HepG2 (cell line): ENCODE results near the gene CAMK1G. TPM values are rescaled to one million over a fixed set of nuclear protein-coding genes. Genes with fewer than 3 reads are reported as not detected.

Experiments used
- ATAC-seq: fragments of 200-7000 bp; cut with Tn5 transposase; 3 replicates; pipeline ENCODE4 v1.9.1; 2020; ENCODE audit warnings: mild to moderate bottlenecking, moderate library complexity
- BruUV-seq: library from RNA; stranded (reverse); fragments of 400-500 nt; replicated peaks from 2 replicates; lab custom pipeline; 2021; lab: Mats Ljungman, UMichigan
- CTCF ChIA-PET: fragments of 300-600 bp; formaldehyde crosslinking; extraction: SDS; loops from one replicate; lab custom pipeline; 2021; ENCODE audit warnings: low total read pairs, inconsistent platforms, low intra/inter-chr PET ratio; lab: Yijun Ruan, JAX
- POLR2A ChIA-PET: fragments of 350-600 bp; sonication (Branson Sonifier 250); formaldehyde crosslinking; loops from one replicate; lab custom pipeline; 2020; ENCODE audit warnings: antibody characterized with exemption, inconsistent platforms; lab: Yijun Ruan, JAX
- DNase-seq: peaks from one replicate; pipeline ENCODE4 v3.0.0-alpha.2; 2015; ENCODE audit warnings: low spot score
- FAIRE-seq: peaks from 3 replicates; lab custom pipeline; 2011; peaks lifted over from hg19 to GRCh38; lab: Jason Lieb, UNC
- H2AFZ ChIP-seq: one replicate; pipeline ENCODE4 v1.6.1; 2011; ENCODE audit warnings: low read length, inconsistent platforms
- H3K27ac ChIP-seq: fragments of 300-600 bp; 3 replicates; pipeline ENCODE4 v1.8.0; 2011; ENCODE audit warnings: mixed run types, mild to moderate bottlenecking, mixed read lengths, low read length, inconsistent platforms; ENCODE audit not compliant: insufficient read depth; ENCODE audit errors: extremely low read length
- H3K27me3 ChIP-seq, 2 experiments: fragments of 200-600 bp in 1 of 2; 2 replicates in 1 of 2; 3 replicates in 1 of 2; pipeline versions ENCODE4 v1.6.0 to v1.8.0; 2011; ENCODE audit warnings: low read length in 2 of 2, mild to moderate bottlenecking in 2 of 2, moderate library complexity in 2 of 2, inconsistent platforms in 1 of 2; ENCODE audit not compliant: insufficient read depth in 2 of 2, control insufficient read depth in 1 of 2
- H3K36me3 ChIP-seq, 2 experiments: fragments of 200-600 bp in 1 of 2; replicated peaks in 1 of 2; 2 replicates in 1 of 2; 3 replicates in 1 of 2; pipeline versions ENCODE4 v1.5.1 to v1.8.0; 2011; ENCODE audit warnings: low read length in 2 of 2, inconsistent platforms in 1 of 2; ENCODE audit not compliant: insufficient read depth in 2 of 2, control insufficient read depth in 1 of 2
- H3K4me1 ChIP-seq: 2 replicates; pipeline ENCODE4 v1.5.1; 2012; ENCODE audit warnings: low read length, inconsistent platforms; ENCODE audit not compliant: insufficient read depth
- H3K4me2 ChIP-seq: 2 replicates; pipeline ENCODE4 v1.6.0; 2011; ENCODE audit warnings: low read depth, low read length, inconsistent platforms
- H3K4me3 ChIP-seq, 3 experiments: fragments of 200-600 bp in 1 of 3; sonication (generic), shearing (Covaris generic) in 1 of 3; replicated peaks in 1 of 3; 2 replicates each; pipeline ENCODE4 v1.5.1; 2011 to 2016; ENCODE audit warnings: low read length in 3 of 3, inconsistent platforms in 2 of 3, low read depth in 2 of 3, mild to moderate bottlenecking in 2 of 3, control low read depth in 1 of 3, mixed read lengths in 1 of 3; ENCODE audit not compliant: insufficient read depth in 1 of 3
- H3K79me2 ChIP-seq: one replicate; pipeline ENCODE4 v1.6.1; 2011; ENCODE audit warnings: low read length, inconsistent platforms; ENCODE audit not compliant: insufficient read depth
- H3K9ac ChIP-seq: 2 replicates; pipeline ENCODE4 v1.6.0; 2011; ENCODE audit warnings: mild to moderate bottlenecking, low read depth, low read length, inconsistent platforms; ENCODE audit not compliant: insufficient read depth
- H3K9me3 ChIP-seq: 2 replicates; pipeline ENCODE4 v1.5.1; 2012; ENCODE audit warnings: mild to moderate bottlenecking, low read length
- H4K20me1 ChIP-seq: 2 replicates; pipeline ENCODE4 v1.6.0; 2011; ENCODE audit warnings: inconsistent platforms, mild to moderate bottlenecking, low read length, moderate library complexity; ENCODE audit not compliant: insufficient read depth
- SMC3 ChIP-seq: IDR thresholded peaks from 2 replicates; pipeline ENCODE4 v1.6.1; 2011; ENCODE audit warnings: low read length, improper control_type of control experiment
- STAG1 ChIP-seq: sonication (generic); formaldehyde crosslinking; IDR thresholded peaks from 2 replicates; pipeline ENCODE4 v1.4.0; 2020; ENCODE audit warnings: missing genetic modification reagents
- THYN1 ChIP-seq: sonication (generic); formaldehyde crosslinking; IDR thresholded peaks from 2 replicates; pipeline ENCODE4 v1.8.1; 2023; ENCODE audit warnings: low read depth, mild to moderate bottlenecking, moderate library complexity, missing genetic modification reagents, borderline replicate concordance
- ZNF761 ChIP-seq: sonication (generic); formaldehyde crosslinking; conservative IDR thresholded peaks from 2 replicates; pipeline ENCODE4 v1.4.0; 2020; ENCODE audit warnings: mild to moderate bottlenecking, missing genetic modification reagents
- WGBS: methylation state at CpG from one replicate; pipeline ENCODE4 v1.1.6; 2017; ENCODE audit warnings: low lambda C conversion rate; 5-methylcytosine and 5-hydroxymethylcytosine counted together
- in situ Hi-C: cut with HindIII; loops from 2 replicates; pipeline ENCODE4 v1.10.0; 2017; ENCODE audit warnings: low pct_unique_long_range_greater_than_20kb; ENCODE audit not compliant: extremely low pct_ligation_motif_present
- intact Hi-C: fragments of 100-400 bp; cut with micrococcal nuclease; formaldehyde crosslinking; loops from one replicate; pipeline ENCODE4 v1.10.0; 2022; ENCODE audit not compliant: unreplicated experiment
- polyA plus RNA-seq, 8 experiments: library from polyadenylated mRNA; depleted of rRNA in 3 of 8; stranded (reverse) in 7 of 8; unstranded in 1 of 8; fragments of >200 nt; fragmentation: Illumina TruSeq in 4 of 8; extraction: Trizol in 4 of 8; gene quantifications; 2 replicates each; pipeline versions ENCODE4 v1.2.1 to v1.2.3, GENCODE V29; 2011 to 2016; ENCODE audit warnings: low read depth in 4 of 8, missing spikeins in 1 of 8, mixed read lengths in 1 of 8; ENCODE audit not compliant: insufficient read depth in 1 of 8
- total RNA-seq, 5 experiments: library from RNA; depleted of rRNA; stranded (reverse); fragments of >200 nt; fragmentation: Illumina TruSeq; extraction: Trizol; gene quantifications; 2 replicates each; pipeline ENCODE4 v1.2.3, GENCODE V29; 2016; ENCODE audit warnings: low read depth in 1 of 5
- TF ChIP-seq, protein P1 (sequence below): sonication (generic); formaldehyde crosslinking; IDR thresholded peaks from 2 replicates; pipeline ENCODE4 v1.5.0; 2020; ENCODE audit warnings: mild to moderate bottlenecking, missing genetic modification reagents, moderate library complexity
- TF ChIP-seq, protein P2 (sequence below): sonication (generic); IDR thresholded peaks from 2 replicates; pipeline ENCODE4 v1.6.1; 2016; ENCODE audit warnings: low read depth, borderline replicate concordance

CAMK1G gene
- total and polyA plus RNA-seq, 2 of the 13 experiments (the other 11 are each of a cell fraction or from before 2014, with no cell fraction given): not detected

DNA sequence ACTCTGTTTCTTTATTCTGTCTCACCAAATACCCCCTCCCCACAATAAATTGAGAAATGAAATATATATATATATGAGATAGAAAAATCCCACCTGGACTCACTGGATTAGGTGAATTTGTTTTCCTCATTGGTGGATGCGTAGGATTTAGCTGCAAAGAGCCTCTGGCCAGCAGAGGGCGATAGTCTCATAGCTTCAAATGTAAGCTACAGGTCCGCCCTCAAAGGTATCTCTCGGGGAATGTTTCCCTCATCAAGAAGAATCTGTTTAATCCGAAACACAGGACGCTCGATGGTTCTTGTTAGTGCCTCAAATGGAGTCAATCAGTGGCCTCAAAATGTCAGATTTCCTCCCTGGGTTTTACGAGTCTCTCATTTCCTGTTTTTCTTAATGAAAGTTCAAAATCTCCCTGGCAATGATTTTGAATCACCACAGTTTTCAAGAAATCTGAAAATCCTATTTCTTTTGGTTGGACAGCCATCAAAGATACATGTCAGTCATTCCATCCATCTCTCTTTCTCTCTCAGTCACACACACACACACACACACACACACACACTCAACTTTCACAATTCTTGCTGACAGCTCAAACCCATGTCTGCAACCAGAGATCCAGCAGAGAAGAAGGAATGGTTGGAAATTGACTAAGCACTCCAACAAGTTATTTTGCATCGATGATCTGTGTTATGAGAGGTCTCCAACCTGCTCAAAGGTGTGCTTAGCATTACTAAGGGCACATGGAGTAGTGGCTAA lies 13.9 kb upstream of the CAMK1G start:
- Histone ChIP-seq H3K4me2 (no peak overlapping the region), H3K4me3 (no peak overlapping the region), H3K9ac (no peak overlapping the region), H4K20me1 (no peaks in the 10 kb centered on the region), H3K27me3 (no peaks in the 10 kb centered on the region), H3K4me1 (no peaks in the 10 kb centered on the region)
- FAIRE-seq (peak; percentile 77), DNase-seq (peak; percentile 60)
- TF ChIP-seq SMC3: peak; percentile 48
- TF ChIP-seq STAG1 (CRISPR knock-in tag): peak; percentile 49
- no peak for TF ChIP-seq ZNF761 (CRISPR knock-in tag)
- TF ChIP-seq THYN1 (CRISPR knock-in tag): no peak
- TF ChIP-seq, protein P1, sequence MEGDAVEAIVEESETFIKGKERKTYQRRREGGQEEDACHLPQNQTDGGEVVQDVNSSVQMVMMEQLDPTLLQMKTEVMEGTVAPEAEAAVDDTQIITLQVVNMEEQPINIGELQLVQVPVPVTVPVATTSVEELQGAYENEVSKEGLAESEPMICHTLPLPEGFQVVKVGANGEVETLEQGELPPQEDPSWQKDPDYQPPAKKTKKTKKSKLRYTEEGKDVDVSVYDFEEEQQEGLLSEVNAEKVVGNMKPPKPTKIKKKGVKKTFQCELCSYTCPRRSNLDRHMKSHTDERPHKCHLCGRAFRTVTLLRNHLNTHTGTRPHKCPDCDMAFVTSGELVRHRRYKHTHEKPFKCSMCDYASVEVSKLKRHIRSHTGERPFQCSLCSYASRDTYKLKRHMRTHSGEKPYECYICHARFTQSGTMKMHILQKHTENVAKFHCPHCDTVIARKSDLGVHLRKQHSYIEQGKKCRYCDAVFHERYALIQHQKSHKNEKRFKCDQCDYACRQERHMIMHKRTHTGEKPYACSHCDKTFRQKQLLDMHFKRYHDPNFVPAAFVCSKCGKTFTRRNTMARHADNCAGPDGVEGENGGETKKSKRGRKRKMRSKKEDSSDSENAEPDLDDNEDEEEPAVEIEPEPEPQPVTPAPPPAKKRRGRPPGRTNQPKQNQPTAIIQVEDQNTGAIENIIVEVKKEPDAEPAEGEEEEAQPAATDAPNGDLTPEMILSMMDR (CRISPR knock-in tag): peak; percentile 74
- TF ChIP-seq, protein P2, sequence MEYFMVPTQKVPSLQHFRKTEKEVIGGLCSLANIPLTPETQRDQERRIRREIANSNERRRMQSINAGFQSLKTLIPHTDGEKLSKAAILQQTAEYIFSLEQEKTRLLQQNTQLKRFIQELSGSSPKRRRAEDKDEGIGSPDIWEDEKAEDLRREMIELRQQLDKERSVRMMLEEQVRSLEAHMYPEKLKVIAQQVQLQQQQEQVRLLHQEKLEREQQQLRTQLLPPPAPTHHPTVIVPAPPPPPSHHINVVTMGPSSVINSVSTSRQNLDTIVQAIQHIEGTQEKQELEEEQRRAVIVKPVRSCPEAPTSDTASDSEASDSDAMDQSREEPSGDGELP: no peak
- TF ChIP-seq, all 625 proteins: peak for 3
- in situ Hi-C loops (no loop called here), intact Hi-C loops (loop anchor here (2.0 kb wide), 2 partner anchors 57 to 123 kb away; no protein-coding TSS in a partner anchor)
- Histone ChIP-seq H3K79me2 (no peaks in the 10 kb centered on the region), H3K27ac (no peak overlapping the region), H3K36me3 (no peaks in the 10 kb centered on the region), H3K9me3 (no peaks in the 10 kb centered on the region), H2AFZ (no peak overlapping the region)
- peak; percentile 81 for ATAC-seq
- WGBS: under 1% methylated on average over 9 of the region's 9 CpGs
- POLR2A ChIA-PET: no interaction called here
- CTCF ChIA-PET: interaction anchor here (1.9 to 2.2 kb wide), 2 partner anchors 58 to 123 kb away, joined by 9 to 13 read pairs; no protein-coding TSS in a partner anchor
- BruUV-seq: no TSS peak
